B cell (primary cell): Measurements from ENCODE around the gene CIC. TPM values are rescaled to one million over a fixed set of nuclear protein-coding genes. Genes with fewer than 3 reads are reported as not detected.
A peak's percentile ranks its signal among the peaks of the same experiment; 100 is the strongest.

Experiments used
- ATAC-seq: fragments of 200-7000 bp; cut with Tn5 transposase; one replicate; pipeline ENCODE4 v1.10.0; 2021; ENCODE audit warnings: low read depth, mild to moderate bottlenecking, moderate number of reproducible peaks, moderate library complexity
- CTCF ChIA-PET: fragments of 350-600 bp; sonication (Branson Sonifier 250); formaldehyde crosslinking; loops from one replicate; lab custom pipeline; 2021; ENCODE audit warnings: antibody characterized with exemption, inconsistent platforms; lab: Charles Lee
- POLR2A ChIA-PET: fragments of 350-600 bp; sonication (Branson Sonifier 250); formaldehyde crosslinking; loops from one replicate; lab custom pipeline; 2021; ENCODE audit warnings: antibody characterized with exemption; lab: Charles Lee
- DNase-seq: peaks from one replicate; pipeline ENCODE4 v3.0.0; 2013
- H2AFZ ChIP-seq: 2 replicates; pipeline ENCODE4 v1.6.1; 2012; ENCODE audit warnings: mild to moderate bottlenecking, low read depth, low read length; ENCODE audit not compliant: insufficient read depth, poor library complexity, severe bottlenecking
- H3K27ac ChIP-seq, 2 donors: 1 replicate in 1 of 2; 2 replicates in 1 of 2; pipeline ENCODE4 v1.5.1; 2012 to 2013; ENCODE audit warnings: low read length in 2 of 2, mild to moderate bottlenecking in 2 of 2, moderate library complexity in 1 of 2
- H3K27me3 ChIP-seq, 4 experiments: fragments of 200-600 bp in 1 of 4; sonication (generic) in 1 of 4; replicated peaks in 1 of 4; 1 replicate in 2 of 4; 2 replicates in 2 of 4; pipeline versions ENCODE4 v1.6.1 to v1.7.0; 2013 to 2016; ENCODE audit warnings: low read length in 3 of 4, mild to moderate bottlenecking in 2 of 4, mixed read lengths in 1 of 4, moderate library complexity in 1 of 4; ENCODE audit not compliant: insufficient read depth in 4 of 4, control insufficient read depth in 3 of 4; ENCODE audit errors: control extremely low read depth in 1 of 4
- H3K36me3 ChIP-seq, 2 experiments: replicated peaks in 1 of 2; 1 replicate in 1 of 2; 2 replicates in 1 of 2; pipeline versions ENCODE4 v1.6.1 to v1.7.1; 2013; ENCODE audit warnings: low read length in 1 of 2; ENCODE audit not compliant: insufficient read depth in 2 of 2, control insufficient read depth in 1 of 2; ENCODE audit errors: control extremely low read depth in 1 of 2, extremely low read depth in 1 of 2
- H3K4me1 ChIP-seq, 2 donors: fragments of 200-600 bp in 1 of 2; sonication (generic) in 1 of 2; 1 replicate in 1 of 2; 2 replicates in 1 of 2; pipeline versions ENCODE4 v1.5.1 to v1.6.1; 2013 to 2017; ENCODE audit warnings: low read length in 2 of 2; ENCODE audit not compliant: control insufficient read depth in 2 of 2, insufficient read depth in 2 of 2
- H3K4me2 ChIP-seq: replicated peaks from 2 replicates; pipeline ENCODE3; 2012; ENCODE audit warnings: mild to moderate bottlenecking, low read depth, low read length; ENCODE audit not compliant: poor library complexity, severe bottlenecking
- H3K4me3 ChIP-seq, 5 experiments: fragments of 200-600 bp in 1 of 5; sonication (generic) in 1 of 5; 1 replicate in 3 of 5; 2 replicates in 2 of 5; pipeline versions ENCODE4 v1.5.1 to v1.7.0; 2011 to 2016; ENCODE audit warnings: low read length in 4 of 5, mild to moderate bottlenecking in 4 of 5, low read depth in 2 of 5, control low read depth in 1 of 5, moderate library complexity in 1 of 5; ENCODE audit not compliant: insufficient read depth in 1 of 5; ENCODE audit errors: control extremely low read depth in 1 of 5, extremely low read depth in 1 of 5
- H3K79me2 ChIP-seq: fragments of 200-600 bp; sonication (generic); one replicate; pipeline ENCODE4 v1.6.0; 2016; ENCODE audit warnings: low read length; ENCODE audit not compliant: control insufficient read depth, insufficient read depth
- H3K9ac ChIP-seq: fragments of 200-600 bp; sonication (generic); 2 replicates; pipeline ENCODE4 v1.6.1; 2017; ENCODE audit warnings: mild to moderate bottlenecking, low read length, moderate library complexity
- H3K9me3 ChIP-seq, 3 donors: one replicate each; pipeline versions ENCODE4 v1.6.1 to v1.7.1; 2013; ENCODE audit warnings: low read length in 2 of 3; ENCODE audit not compliant: control insufficient read depth in 2 of 3, insufficient read depth in 1 of 3; ENCODE audit errors: control extremely low read depth in 1 of 3
- H4K20me1 ChIP-seq: 2 replicates; pipeline ENCODE4 v1.6.0; 2012; ENCODE audit warnings: mild to moderate bottlenecking, low read length; ENCODE audit not compliant: insufficient read depth, control insufficient read depth, poor library complexity, severe bottlenecking
- H3K27ac Mint-ChIP-seq: one replicate; pipeline ENCODE4 v1.8.0; 2021; ENCODE audit warnings: mixed read lengths
- H3K27me3 Mint-ChIP-seq: one replicate; pipeline ENCODE4 v1.8.0; 2021; ENCODE audit warnings: mixed read lengths
- H3K4me1 Mint-ChIP-seq: one replicate; pipeline ENCODE4 v1.8.0; 2021; ENCODE audit warnings: mixed read lengths
- H3K4me3 Mint-ChIP-seq: one replicate; pipeline ENCODE4 v1.8.0; 2021; ENCODE audit warnings: mixed read lengths
- H3K9me3 Mint-ChIP-seq: one replicate; pipeline ENCODE4 v1.8.0; 2022; ENCODE audit warnings: mixed read lengths; ENCODE audit not compliant: insufficient read depth
- EZH2 ChIP-seq: IDR thresholded peaks from 2 replicates; pipeline ENCODE4 v1.6.1; 2012; ENCODE audit warnings: borderline replicate concordance, low read depth, mild to moderate bottlenecking, moderate library complexity, low read length; ENCODE audit not compliant: insufficient read depth, poor library complexity, severe bottlenecking
- WGBS: methylation state at CpG from one replicate; pipeline ENCODE4 v1.1.5; 2013; ENCODE audit warnings: missing lambda C conversion rate; ENCODE audit not compliant: insufficient coverage; 5-methylcytosine and 5-hydroxymethylcytosine counted together
- intact Hi-C: fragments of 100-400 bp; cut with micrococcal nuclease; formaldehyde crosslinking; loops from one replicate; pipeline ENCODE4 v1.10.0; 2022
- polyA plus RNA-seq: library from polyadenylated mRNA; depleted of rRNA; stranded (reverse); fragments of >200 nt; gene quantifications from 2 replicates; pipeline ENCODE4 v1.2.3, GENCODE V29; 2012
- total RNA-seq, 2 donors: library from RNA; stranded (reverse); fragments of 120-200 nt in 1 of 2; gene quantifications; 1 replicate in 1 of 2; 2 replicates in 1 of 2; pipeline versions ENCODE4 v1.2.3 to v1.2.4, GENCODE V29; 2013 to 2022
- TF ChIP-seq, protein P1 (sequence below): fragments of 200-600 bp; IDR thresholded peaks from one replicate; pipeline ENCODE4 v1.8.0; 2022; ENCODE audit warnings: antibody characterized with exemption, mild to moderate bottlenecking

Gene CIC
- total and polyA plus RNA-seq, 2 donors (not counting 1 experiment from before 2014, with no cell fraction given): 75.7 to 119 TPM

DNA sequence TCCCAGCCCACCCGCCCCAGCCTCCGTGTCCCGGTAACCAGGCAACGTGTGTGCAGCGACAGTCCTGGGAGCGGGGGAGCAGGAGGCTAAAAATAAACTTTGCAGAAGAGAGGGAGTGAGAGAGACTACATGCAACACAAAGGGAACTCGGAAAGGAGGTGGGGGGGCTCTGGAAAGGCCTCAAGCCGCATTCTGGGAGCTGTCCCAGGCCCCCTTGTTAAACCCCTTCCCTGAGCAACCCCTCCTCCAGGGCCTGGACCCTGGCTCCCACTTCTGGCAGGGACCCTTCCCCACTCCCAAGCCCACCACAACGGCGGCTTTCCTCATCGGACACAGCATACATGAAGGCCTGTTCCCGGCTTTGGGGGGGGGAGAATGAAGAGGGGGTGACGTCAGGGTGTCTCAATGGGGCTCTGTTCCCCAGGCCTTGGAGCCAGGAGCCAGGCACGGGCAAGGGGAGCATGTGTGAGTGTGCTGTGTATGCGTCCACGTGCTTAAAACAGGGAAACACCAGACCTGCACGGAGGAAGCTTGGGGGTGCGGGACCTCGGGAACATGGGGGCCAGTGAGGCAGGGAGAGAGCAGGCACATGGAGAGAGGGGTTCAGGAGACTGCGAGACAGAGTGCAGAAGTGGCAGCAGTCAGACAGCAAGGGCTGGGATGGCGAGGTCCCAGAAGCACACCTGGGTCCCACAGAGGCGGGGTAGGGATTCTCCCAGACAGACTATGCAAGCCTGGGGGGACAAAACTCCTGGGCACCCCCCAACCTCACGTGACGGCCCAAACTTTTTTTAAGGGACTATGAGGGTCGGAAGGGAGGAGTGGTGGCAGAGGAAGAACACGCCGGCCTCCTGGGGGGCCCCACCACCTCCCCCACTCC lies 16.4 kb upstream of the CIC start:
- Histone ChIP-seq H3K9me3 (no peaks in the 10 kb centered on the region), H3K4me1 (peaks cover 23 to 41% of the 10 kb centered on the region in 2 donors), H3K36me3 (peaks cover 2 to 15% of the 10 kb centered on the region in 2 experiments), H3K9ac (peak overlapping the region; percentile 95), H3K27me3 (peaks cover 0 to 4% (median 0%) of the 10 kb centered on the region in 4 experiments), H4K20me1 (peaks cover 26% of the 10 kb centered on the region), H3K79me2 (peaks cover 30% of the 10 kb centered on the region), H3K4me2 (peak overlapping the region; percentile 93), H3K27ac (peak overlapping the region; percentile 5 to 72), H3K4me3 (peak overlapping the region; percentile 14 to 99 (median 69)), H2AFZ (no peak overlapping the region)
- POLR2A ChIA-PET: interaction anchor here (0.6 to 1.9 kb wide), 5 partner anchors 10 to 128 kb away, joined by 3 to 9 read pairs (median 4); partner anchors contain the start of gene GSK3A
- intact Hi-C loops: no loop called here
- Mint-ChIP-seq H3K27ac (peak overlapping the region; percentile 89), H3K27me3 (no peaks in the 10 kb centered on the region), H3K9me3 (no peaks in the 10 kb centered on the region), H3K4me1 (peaks cover 26% of the 10 kb centered on the region), H3K4me3 (peak overlapping the region; percentile 87)
- CTCF ChIA-PET: interaction anchor here (1.0 to 2.3 kb wide), 2 partner anchors 27 kb away, joined by 3 to 14 read pairs; no protein-coding TSS in a partner anchor
- ATAC-seq (no peak), DNase-seq (peak; percentile 46)
- no peak for TF ChIP-seq EZH2
- TF ChIP-seq, protein P1, sequence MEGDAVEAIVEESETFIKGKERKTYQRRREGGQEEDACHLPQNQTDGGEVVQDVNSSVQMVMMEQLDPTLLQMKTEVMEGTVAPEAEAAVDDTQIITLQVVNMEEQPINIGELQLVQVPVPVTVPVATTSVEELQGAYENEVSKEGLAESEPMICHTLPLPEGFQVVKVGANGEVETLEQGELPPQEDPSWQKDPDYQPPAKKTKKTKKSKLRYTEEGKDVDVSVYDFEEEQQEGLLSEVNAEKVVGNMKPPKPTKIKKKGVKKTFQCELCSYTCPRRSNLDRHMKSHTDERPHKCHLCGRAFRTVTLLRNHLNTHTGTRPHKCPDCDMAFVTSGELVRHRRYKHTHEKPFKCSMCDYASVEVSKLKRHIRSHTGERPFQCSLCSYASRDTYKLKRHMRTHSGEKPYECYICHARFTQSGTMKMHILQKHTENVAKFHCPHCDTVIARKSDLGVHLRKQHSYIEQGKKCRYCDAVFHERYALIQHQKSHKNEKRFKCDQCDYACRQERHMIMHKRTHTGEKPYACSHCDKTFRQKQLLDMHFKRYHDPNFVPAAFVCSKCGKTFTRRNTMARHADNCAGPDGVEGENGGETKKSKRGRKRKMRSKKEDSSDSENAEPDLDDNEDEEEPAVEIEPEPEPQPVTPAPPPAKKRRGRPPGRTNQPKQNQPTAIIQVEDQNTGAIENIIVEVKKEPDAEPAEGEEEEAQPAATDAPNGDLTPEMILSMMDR: no peak
- 17% methylated on average over 15 of the region's 27 CpGs for WGBS
